OCI-LY3 (cell line): ENCODE results near the gene DRICH1.

ENCODE experiments used
- CTCF ChIP-seq: fragments of 200-600, 300-600 bp; sonication (generic); IDR thresholded peaks from 2 replicates; pipeline ENCODE4 v1.5.1; 2014; ENCODE audit warnings: antibody characterized with exemption, low read length, low read depth
- EZH2phosphoT487 ChIP-seq: fragments of 200-600 bp; shearing (Covaris generic); IDR thresholded peaks from 2 replicates; pipeline ENCODE4 v1.6.1; 2018; ENCODE audit warnings: antibody characterized with exemption, mixed run types, low read depth

- TF ChIP-seq EZH2phosphoT487 (no peak), CTCF (no peak)
Observed at GRCh38 chr22:23574371-23574811, 57.7 kb downstream of the DRICH1 start.
